Testis (tissue), 2 donors: ENCODE results near the gene AURKA.

ENCODE experiments used
- POLR2A ChIP-seq: fragments of 450-650 bp; IDR thresholded peaks from one replicate; pipeline ENCODE4 v1.6.1; 2017; ENCODE audit warnings: antibody characterized with exemption, mild to moderate bottlenecking, moderate library complexity
- TF ChIP-seq, protein P1 (sequence below), 3 experiments: fragments of 450-650 bp in 2 of 3; fragments of 200-600 bp in 1 of 3; sonication (generic) in 1 of 3; IDR thresholded peaks; one replicate each; pipeline ENCODE4 v1.5.1; 2016 to 2019; ENCODE audit warnings: antibody characterized with exemption in 3 of 3, mild to moderate bottlenecking in 2 of 3, moderate library complexity in 1 of 3

DNA sequence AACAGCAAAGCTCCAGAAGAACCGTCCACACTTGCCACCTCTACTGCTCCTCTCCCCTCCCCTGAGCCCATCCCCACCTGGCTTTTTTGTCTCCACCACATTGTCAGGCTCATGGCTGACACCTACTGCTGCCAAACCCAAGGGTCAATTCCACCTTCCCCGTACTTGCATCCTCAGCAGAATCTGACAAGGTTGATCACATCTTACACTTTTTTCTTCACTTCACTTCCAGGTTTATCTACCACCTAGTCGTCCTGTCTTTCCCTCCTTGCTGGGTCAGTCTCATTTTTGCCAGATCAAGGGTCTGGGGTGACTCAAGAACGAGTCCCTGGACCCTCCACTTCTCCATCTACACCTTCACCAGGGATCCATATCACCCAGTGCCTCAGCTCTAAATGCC is 3.1 kb downstream of the AURKA start:
- TF ChIP-seq, protein P1, sequence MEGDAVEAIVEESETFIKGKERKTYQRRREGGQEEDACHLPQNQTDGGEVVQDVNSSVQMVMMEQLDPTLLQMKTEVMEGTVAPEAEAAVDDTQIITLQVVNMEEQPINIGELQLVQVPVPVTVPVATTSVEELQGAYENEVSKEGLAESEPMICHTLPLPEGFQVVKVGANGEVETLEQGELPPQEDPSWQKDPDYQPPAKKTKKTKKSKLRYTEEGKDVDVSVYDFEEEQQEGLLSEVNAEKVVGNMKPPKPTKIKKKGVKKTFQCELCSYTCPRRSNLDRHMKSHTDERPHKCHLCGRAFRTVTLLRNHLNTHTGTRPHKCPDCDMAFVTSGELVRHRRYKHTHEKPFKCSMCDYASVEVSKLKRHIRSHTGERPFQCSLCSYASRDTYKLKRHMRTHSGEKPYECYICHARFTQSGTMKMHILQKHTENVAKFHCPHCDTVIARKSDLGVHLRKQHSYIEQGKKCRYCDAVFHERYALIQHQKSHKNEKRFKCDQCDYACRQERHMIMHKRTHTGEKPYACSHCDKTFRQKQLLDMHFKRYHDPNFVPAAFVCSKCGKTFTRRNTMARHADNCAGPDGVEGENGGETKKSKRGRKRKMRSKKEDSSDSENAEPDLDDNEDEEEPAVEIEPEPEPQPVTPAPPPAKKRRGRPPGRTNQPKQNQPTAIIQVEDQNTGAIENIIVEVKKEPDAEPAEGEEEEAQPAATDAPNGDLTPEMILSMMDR (IDR thresholded peaks at IDR 0.05): no peak
- no peak for TF ChIP-seq POLR2A
